HG03066 (cell line): Measurements from ENCODE around the gene LRP2.

Source experiments
- ATAC-seq: cut with Tn5 transposase; IDR thresholded peaks from one replicate; pipeline ENCODE4 v1.9.1; 2021; ENCODE audit warnings: low read depth; ENCODE audit not compliant: unreplicated experiment

Gene LRP2

GRCh38 chr2:169259402-169259801 is 102.9 kb downstream of the LRP2 start:
- no peak for ATAC-seq

GRCh38 chr2:169258045-169258601 is 104.2 kb downstream of the LRP2 start:
- no peak for ATAC-seq

- ATAC-seq, result no peak
Observed at GRCh38 chr2:169254774-169255173, 107.6 kb downstream of the LRP2 start.

- no peak for ATAC-seq
Observed at GRCh38 chr2:169247211-169247610, 115.1 kb downstream of the LRP2 start.

- ATAC-seq, result no peak
Observed at GRCh38 chr2:169240405-169240804, 121.9 kb downstream of the LRP2 start.

- no peak for ATAC-seq
Observed at GRCh38 chr2:169237939-169238338, 124.4 kb downstream of the LRP2 start.

- ATAC-seq, result no peak
Observed at GRCh38 chr2:169237286-169237685, 125.0 kb downstream of the LRP2 start.

- ATAC-seq, result no peak
Observed at GRCh38 chr2:169232551-169233154, 129.7 kb downstream of the LRP2 start.

- ATAC-seq, result no peak
Observed at GRCh38 chr2:169230204-169230603, 132.1 kb downstream of the LRP2 start.

GRCh38 chr2:169229590-169229989 is 132.7 kb downstream of the LRP2 start:
- ATAC-seq, result no peak

- ATAC-seq, result no peak
Observed at GRCh38 chr2:169225906-169226305, 136.4 kb downstream of the LRP2 start.

GRCh38 chr2:169225233-169225750 is 137.0 kb downstream of the LRP2 start:
- no peak for ATAC-seq

GRCh38 chr2:169222665-169223064 is 139.7 kb downstream of the LRP2 start:
- ATAC-seq, result peak; percentile 88

- no peak for ATAC-seq
Observed at GRCh38 chr2:169221745-169222369, 140.5 kb downstream of the LRP2 start.

GRCh38 chr2:169210917-169211316 is 151.4 kb downstream of the LRP2 start:
- ATAC-seq, result no peak

- ATAC-seq, result no peak
Observed at GRCh38 chr2:169208026-169208425, 154.3 kb downstream of the LRP2 start.

- no peak for ATAC-seq
Observed at GRCh38 chr2:169205176-169205575, 157.2 kb downstream of the LRP2 start.

- ATAC-seq, result no peak
Observed at GRCh38 chr2:169203952-169204351, 158.4 kb downstream of the LRP2 start.

GRCh38 chr2:169200756-169201155 is 161.6 kb downstream of the LRP2 start:
- no peak for ATAC-seq

- no peak for ATAC-seq
Observed at GRCh38 chr2:169193618-169194017, 168.7 kb downstream of the LRP2 start.

- no peak for ATAC-seq
Observed at GRCh38 chr2:169190197-169190775, 172.0 kb downstream of the LRP2 start.

- ATAC-seq, result no peak
Observed at GRCh38 chr2:169189132-169189531, 173.2 kb downstream of the LRP2 start.
